ENCODE results near the gene SLF2.
A peak's percentile ranks its signal among the peaks of the same experiment; 100 is the strongest.
"Not testable (repeated sequence)": the region's sequence is repeated elsewhere in the genome, so short reads cannot be mapped to it uniquely, and the experiment has no call there.

Gene SLF2

GRCh38 chr10:100878291-100878910 lies 34.4 kb upstream of the SLF2 start:
- peak; percentile 90 for DNase-seq (ENCODE audit: low spot score)
- POLR2A ChIA-PET (ENCODE audit: low non-redundant PET), result no interaction called here
- peak; percentile 71 for TF ChIP-seq CTCF (conservative IDR thresholded peaks at IDR 0.05; ENCODE audit: low read depth)
- no peak overlapping the region for H3K27ac ChIP-seq
- CTCF ChIA-PET, result interaction anchor here (0.5 to 2.4 kb wide), 32 partner anchors 10 to 479 kb away, joined by 3 to 37 read pairs (median 3); partner anchors contain the start of gene LZTS2

GRCh38 chr10:100879741-100880360 lies 32.9 kb upstream of the SLF2 start:
- ChIA-PET POLR2A (ENCODE audit: low non-redundant PET) (no interaction called here), CTCF (interaction anchor here (0.7 to 2.4 kb wide), 6 partner anchors 9 to 442 kb away, joined by 4 to 37 read pairs (median 5); partner anchors contain the start of gene LZTS2)
- no peak for DNase-seq (ENCODE audit: low spot score)
- H3K27ac ChIP-seq, result no peak overlapping the region
- no peak for TF ChIP-seq CTCF (conservative IDR thresholded peaks at IDR 0.05; ENCODE audit: low read depth)

- H3K27ac ChIP-seq, result no peak overlapping the region
- TF ChIP-seq CTCF (conservative IDR thresholded peaks at IDR 0.05; ENCODE audit: low read depth), result no peak
- ChIA-PET POLR2A (ENCODE audit: low non-redundant PET) (no interaction called here), CTCF (interaction anchor here (0.6 to 2.5 kb wide), 5 partner anchors 23 to 321 kb away, joined by 3 to 15 read pairs (median 5); no protein-coding TSS in a partner anchor)
- DNase-seq (ENCODE audit: low spot score), result no peak
Measured at GRCh38 chr10:100881556-100882213, 31.1 kb upstream of the SLF2 start.

GRCh38 chr10:100882252-100882651 lies 30.5 kb upstream of the SLF2 start:
- ChIA-PET CTCF (interaction anchor here (0.6 to 2.5 kb wide), 4 partner anchors 141 to 321 kb away, joined by 3 to 15 read pairs (median 5); no protein-coding TSS in a partner anchor), POLR2A (ENCODE audit: low non-redundant PET) (no interaction called here)
- no peak for DNase-seq (ENCODE audit: low spot score)
- no peak for TF ChIP-seq CTCF (conservative IDR thresholded peaks at IDR 0.05; ENCODE audit: low read depth)
- no peak overlapping the region for H3K27ac ChIP-seq

- CTCF ChIA-PET, result interaction anchor here (2.5 kb wide), 1 partner anchor 320 kb away, joined by 15 read pairs; no protein-coding TSS in a partner anchor
- no peak for TF ChIP-seq CTCF (conservative IDR thresholded peaks at IDR 0.05; ENCODE audit: low read depth)
- no peak overlapping the region for H3K27ac ChIP-seq
- POLR2A ChIA-PET (ENCODE audit: low non-redundant PET), result no interaction called here
- no peak for DNase-seq (ENCODE audit: low spot score)
Measured at GRCh38 chr10:100882671-100883311, 30.0 kb upstream of the SLF2 start.

GRCh38 chr10:100883312-100883821 lies 29.4 kb upstream of the SLF2 start:
- TF ChIP-seq CTCF (conservative IDR thresholded peaks at IDR 0.05; ENCODE audit: low read depth), result no peak
- no peak overlapping the region for H3K27ac ChIP-seq
- DNase-seq (ENCODE audit: low spot score), result no peak
- ChIA-PET POLR2A (ENCODE audit: low non-redundant PET) (no interaction called here), CTCF (interaction anchor here (0.6 to 2.5 kb wide), 2 partner anchors 52 to 321 kb away, joined by 3 to 15 read pairs; no protein-coding TSS in a partner anchor)

GRCh38 chr10:100885611-100886010 lies 27.2 kb upstream of the SLF2 start:
- CTCF ChIA-PET, result interaction anchor here (0.8 to 1.0 kb wide), 3 partner anchors 101 to 367 kb away, joined by 3 read pairs; no protein-coding TSS in a partner anchor
- DNase-seq (ENCODE audit: low spot score), result not testable (repeated sequence)
- H3K27ac ChIP-seq, result peak overlapping the region; percentile 56
- POLR2A ChIA-PET (ENCODE audit: low non-redundant PET), result interaction anchor here (0.6 kb wide), 2 partner anchors 70 to 835 kb away, joined by 4 to 5 read pairs; no protein-coding TSS in a partner anchor
